Neuron (in vitro differentiated cells): Measurements from ENCODE around the gene NTF4.
"Not testable (repeated sequence)": the region's sequence is repeated elsewhere in the genome, so short reads cannot be mapped to it uniquely, and the experiment has no call there.

Source experiments
- H2AFZ ChIP-seq: one replicate; pipeline ENCODE4 v1.6.1; 2013; ENCODE audit warnings: low read depth, mild to moderate bottlenecking, inconsistent platforms, low read length, moderate library complexity
- H3K27me3 ChIP-seq: one replicate; pipeline ENCODE4 v1.6.1; 2013; ENCODE audit warnings: low read length; ENCODE audit not compliant: insufficient read depth
- H3K36me3 ChIP-seq: one replicate; pipeline ENCODE4 v1.6.1; 2013; ENCODE audit warnings: low read length; ENCODE audit not compliant: insufficient read depth
- H3K4me1 ChIP-seq: one replicate; pipeline ENCODE4 v1.6.1; 2013; ENCODE audit warnings: low read length; ENCODE audit not compliant: insufficient read depth
- H3K4me3 ChIP-seq: 2 replicates; pipeline ENCODE4 v1.5.1; 2013; ENCODE audit warnings: mild to moderate bottlenecking, low read length, moderate library complexity
- H3K9me3 ChIP-seq: one replicate; pipeline ENCODE4 v1.6.1; 2013; ENCODE audit warnings: low read length

Gene NTF4

DNA sequence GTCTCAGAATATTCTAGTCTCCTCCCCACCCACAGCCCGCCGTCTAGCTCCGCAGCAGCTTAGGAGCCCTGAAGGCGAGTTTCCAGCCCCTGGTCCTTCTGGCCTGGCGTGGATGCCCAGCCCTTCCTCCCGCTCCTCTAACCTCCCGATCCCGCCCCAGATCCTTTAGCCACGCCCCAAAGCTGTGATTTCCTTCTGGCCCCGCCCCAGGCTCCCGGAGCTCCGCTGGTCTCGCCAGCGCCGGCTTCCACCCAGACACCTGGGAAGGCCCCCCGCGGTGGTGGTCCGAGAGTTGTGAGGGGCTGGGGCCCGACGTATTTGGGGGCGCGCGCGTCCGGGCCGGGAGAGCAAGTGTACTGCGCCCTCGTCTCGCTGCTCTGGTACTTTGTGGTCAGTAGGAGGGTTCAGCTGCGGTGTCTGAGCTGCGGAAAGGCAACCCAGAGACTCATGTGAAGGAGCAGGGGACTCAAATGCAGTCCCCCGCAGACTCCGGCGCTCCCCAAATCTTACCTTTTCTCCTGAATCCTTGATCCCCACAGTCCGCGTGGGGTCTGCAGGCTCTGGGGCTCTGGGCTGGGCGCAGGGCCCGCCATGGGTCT, 6.9 kb downstream of the NTF4 start, which contains the start of gene CGB7:
Gene CGB7, minus strand, starts transcription at position 114 of the 599 bp plus-strand sequence. CDS start 2,374 bp downstream, outside the sequence.
- Histone ChIP-seq H3K27me3 (peaks cover 55% of the 10 kb centered on the region), H3K4me1 (peaks cover 4% of the 10 kb centered on the region), H3K36me3 (no peaks in the 10 kb centered on the region), H2AFZ (peak within 1 kb of the TSS; percentile 63), H3K9me3 (peaks cover 3% of the 10 kb centered on the region), H3K4me3 (peak within 1 kb of the TSS; percentile 49)

- H3K27me3 ChIP-seq, result peaks cover 54% of the 10 kb centered on the region
- peak overlapping the region; percentile 63 for H2AFZ ChIP-seq
- not testable (repeated sequence) for H3K9me3 ChIP-seq, H3K36me3 ChIP-seq, H3K4me1 ChIP-seq
- H3K4me3 ChIP-seq, result peak overlapping the region; percentile 49
These were observed 7.6 kb downstream of the NTF4 start for GRCh38 chr19:49056902-49057596.

DNA sequence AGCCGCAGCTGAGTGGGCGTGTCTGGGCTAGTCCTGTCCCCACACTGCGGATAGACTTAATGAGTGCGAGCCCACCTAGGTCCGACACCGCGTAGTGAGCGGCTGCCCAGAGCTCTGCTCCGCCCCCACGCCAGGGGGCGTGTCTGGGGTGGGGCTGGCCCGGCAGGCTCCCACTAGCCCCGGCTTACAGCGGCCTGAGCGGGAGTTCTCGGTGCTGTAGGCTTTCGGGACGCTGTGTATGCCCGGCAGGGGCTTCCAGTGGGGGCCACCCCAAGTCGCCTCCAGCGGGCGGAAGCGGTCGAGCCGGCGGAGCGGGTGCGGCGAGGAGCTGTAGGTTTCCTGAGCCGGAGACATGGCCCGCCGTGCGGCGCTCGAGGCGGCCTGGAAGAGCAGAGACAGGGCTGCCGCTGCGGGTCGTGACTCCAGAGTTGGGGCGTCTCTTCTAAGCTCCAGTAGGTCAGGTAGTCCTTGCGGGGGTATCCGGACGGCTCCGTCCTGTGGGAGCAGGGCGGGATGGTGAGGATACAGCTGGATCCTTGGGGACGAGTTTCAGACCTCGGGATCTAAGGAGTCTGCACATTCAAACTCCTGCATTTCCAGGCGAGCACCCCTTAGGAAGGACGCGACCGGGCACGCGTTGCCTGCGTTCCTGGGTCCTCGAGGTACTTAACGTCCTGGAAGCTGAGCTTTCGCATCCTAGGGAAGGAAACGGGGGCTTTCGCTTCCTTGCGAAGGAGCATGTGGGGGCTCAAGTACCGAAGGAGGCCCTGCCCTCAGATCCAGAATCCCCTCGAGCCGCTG, 8.3 kb downstream of the NTF4 start:
- Histone ChIP-seq H3K27me3 (peaks cover 47% of the 10 kb centered on the region), H2AFZ (peak overlapping the region; percentile 63), H3K4me1 (peaks cover 4% of the 10 kb centered on the region), H3K9me3 (peaks cover 3% of the 10 kb centered on the region), H3K4me3 (peak overlapping the region; percentile 49), H3K36me3 (no peaks in the 10 kb centered on the region)

DNA sequence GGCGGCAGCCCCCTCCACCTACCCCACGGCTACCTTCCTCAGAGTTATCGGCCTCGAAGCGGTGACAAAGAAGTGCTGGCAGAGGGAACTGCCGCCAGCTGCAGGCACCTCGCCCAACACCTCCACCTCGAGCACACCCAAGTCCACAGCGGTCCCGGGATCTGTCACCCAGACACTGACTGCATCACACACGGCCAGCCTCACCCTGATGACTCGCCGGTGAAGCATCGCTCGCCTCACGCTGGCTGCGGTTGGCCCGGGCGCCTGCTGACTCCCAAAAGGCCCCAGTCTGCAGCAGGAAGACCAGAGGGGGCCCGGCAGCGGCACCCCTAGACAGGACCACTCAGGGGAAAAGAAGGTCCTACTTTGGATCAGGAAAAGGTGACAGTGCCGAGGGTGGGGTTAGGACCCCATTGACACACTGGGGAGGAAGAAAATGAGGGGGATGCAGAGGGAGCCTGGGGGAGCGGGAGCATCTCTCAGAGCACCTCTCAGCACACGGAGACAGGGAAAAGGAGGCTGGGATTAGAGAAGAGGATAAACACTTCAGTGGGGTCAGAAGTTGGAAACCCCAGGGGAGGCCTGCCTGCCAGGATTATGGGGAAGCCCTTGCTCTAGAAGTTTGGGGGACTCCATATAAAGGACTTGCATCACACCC, 14.1 kb downstream of the NTF4 start:
- not testable (repeated sequence) for H3K27me3 ChIP-seq

GRCh38 chr19:49049834-49050233, 14.8 kb downstream of the NTF4 start:
- H3K4me3 ChIP-seq, H3K27me3 ChIP-seq, H3K4me1 ChIP-seq, H2AFZ ChIP-seq, H3K36me3 ChIP-seq, H3K9me3 ChIP-seq: not testable (repeated sequence)

More for the DNA sequence above, 14.1 kb downstream of the NTF4 start:
- H3K4me1 ChIP-seq, H3K9me3 ChIP-seq, H3K4me3 ChIP-seq, H2AFZ ChIP-seq, H3K36me3 ChIP-seq: not testable (repeated sequence)

DNA sequence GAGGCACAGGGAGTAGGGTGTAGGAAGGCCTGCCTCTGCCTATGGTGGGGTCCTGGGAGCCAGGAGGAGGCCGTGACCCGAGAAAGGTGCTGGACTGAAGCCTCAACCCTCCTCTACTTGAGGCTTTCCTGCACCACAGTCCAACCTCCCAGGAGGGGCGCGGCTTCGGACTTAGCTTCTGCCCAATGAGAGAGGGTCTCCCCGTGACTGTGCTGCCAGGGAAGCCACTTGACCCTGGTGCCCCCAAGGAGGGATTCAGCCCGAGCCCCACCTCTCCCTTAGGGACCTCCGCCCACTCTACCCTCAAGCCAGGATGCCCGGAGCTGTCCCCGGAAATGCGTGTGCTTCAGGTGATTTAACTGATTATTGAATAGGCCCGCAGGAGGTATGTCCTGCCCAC, 15.6 kb downstream of the NTF4 start, which contains the start of gene CGB8:
Gene CGB8, minus strand, starts transcription at position 101 of the 400 bp plus-strand sequence. CDS start 372 bp downstream, outside the sequence.
- not testable (repeated sequence) for H3K9me3 ChIP-seq, H3K4me3 ChIP-seq, H3K27me3 ChIP-seq, H2AFZ ChIP-seq, H3K36me3 ChIP-seq, H3K4me1 ChIP-seq

- not testable (repeated sequence) for H3K4me3 ChIP-seq, H3K9me3 ChIP-seq, H3K4me1 ChIP-seq, H2AFZ ChIP-seq, H3K36me3 ChIP-seq, H3K27me3 ChIP-seq
These were observed 21.1 kb downstream of the NTF4 start, which contains the start of gene CGB5 for GRCh38 chr19:49043548-49043947. TSS of gene CGB5 (plus strand) at chr19:49043848. CDS start at chr19:49044210, 362 bp downstream.

- H3K36me3 ChIP-seq, H3K4me1 ChIP-seq, H3K27me3 ChIP-seq, H3K4me3 ChIP-seq, H3K9me3 ChIP-seq, H2AFZ ChIP-seq: not testable (repeated sequence)
These were observed 22.0 kb downstream of the NTF4 start for GRCh38 chr19:49042666-49043065.

GRCh38 chr19:49042177-49042576, 22.4 kb downstream of the NTF4 start:
- H3K36me3 ChIP-seq, result no peaks in the 10 kb centered on the region
- no peak overlapping the region for H2AFZ ChIP-seq

GRCh38 chr19:49039736-49040135, 24.9 kb downstream of the NTF4 start:
- H3K27me3 ChIP-seq, H2AFZ ChIP-seq, H3K36me3 ChIP-seq, H3K9me3 ChIP-seq, H3K4me3 ChIP-seq, H3K4me1 ChIP-seq: not testable (repeated sequence)

More at GRCh38 chr19:49042177-49042576, 22.4 kb downstream of the NTF4 start:
- H3K4me1 ChIP-seq, result no peaks in the 10 kb centered on the region
- no peak overlapping the region for H3K4me3 ChIP-seq
- no peaks in the 10 kb centered on the region for H3K27me3 ChIP-seq
- no peaks in the 10 kb centered on the region for H3K9me3 ChIP-seq

- not testable (repeated sequence) for H3K4me3 ChIP-seq, H2AFZ ChIP-seq, H3K27me3 ChIP-seq, H3K36me3 ChIP-seq, H3K9me3 ChIP-seq, H3K4me1 ChIP-seq
These were observed 25.9 kb downstream of the NTF4 start for GRCh38 chr19:49038557-49039276.

GRCh38 chr19:49038111-49038510, 26.5 kb downstream of the NTF4 start:
- not testable (repeated sequence) for H3K4me3 ChIP-seq

More at GRCh38 chr19:49038111-49038510, 26.5 kb downstream of the NTF4 start:
- H3K36me3 ChIP-seq, H3K27me3 ChIP-seq, H3K9me3 ChIP-seq, H2AFZ ChIP-seq, H3K4me1 ChIP-seq: not testable (repeated sequence)
